Panc1 (cell line): ENCODE measurements around the gene NHLRC1. TPM values are rescaled to one million over a fixed set of nuclear protein-coding genes. Genes with fewer than 3 reads are reported as not detected.

Experiments
- ATAC-seq: fragments of 200-7000 bp; cut with Tn5 transposase; 2 replicates; pipeline ENCODE4 v1.9.1; 2020; ENCODE audit warnings: mild to moderate bottlenecking, moderate library complexity
- BruUV-seq: library from RNA; stranded (reverse); fragments of 400-500 nt; replicated peaks from 2 replicates; lab custom pipeline; 2021; lab: Mats Ljungman, UMichigan
- CTCF ChIA-PET: fragments of 300-600 bp; sonication (Branson Sonifier 250); formaldehyde crosslinking; loops from one replicate; lab custom pipeline; 2022; ENCODE audit warnings: antibody characterized with exemption; lab: Charles Lee
- POLR2A ChIA-PET: fragments of 300-600 bp; sonication (Branson Sonifier 250); formaldehyde crosslinking; loops from one replicate; lab custom pipeline; 2022; ENCODE audit warnings: antibody characterized with exemption; lab: Charles Lee
- DNase-seq: peaks from one replicate; pipeline ENCODE4 v3.0.0-alpha.2; 2010; ENCODE audit warnings: low read depth, low spot score
- H3K27ac ChIP-seq: 2 replicates; pipeline ENCODE4 v1.5.1; 2011; ENCODE audit warnings: mild to moderate bottlenecking, low read length, inconsistent platforms
- H3K27me3 ChIP-seq: fragments of 200-500 bp; sonication (Bioruptor generic); 2 replicates; pipeline ENCODE4 v1.6.0; 2014; ENCODE audit warnings: low read length, inconsistent platforms; ENCODE audit not compliant: control insufficient read depth, insufficient read depth
- H3K36me3 ChIP-seq: fragments of 200-500 bp; sonication (Bioruptor generic); 2 replicates; pipeline ENCODE4 v1.5.1; 2014; ENCODE audit warnings: inconsistent platforms, mild to moderate bottlenecking, low read length, moderate library complexity; ENCODE audit not compliant: control insufficient read depth, insufficient read depth
- H3K4me1 ChIP-seq: 2 replicates; pipeline ENCODE4 v1.5.1; 2011; ENCODE audit warnings: inconsistent platforms, mild to moderate bottlenecking, low read length, moderate library complexity; ENCODE audit not compliant: control insufficient read depth, insufficient read depth
- H3K4me3 ChIP-seq, 2 experiments: 2 replicates each; pipeline ENCODE4 v1.5.1; 2011 to 2012; ENCODE audit warnings: low read depth in 2 of 2, low read length in 2 of 2, mild to moderate bottlenecking in 2 of 2, inconsistent platforms in 1 of 2, moderate library complexity in 1 of 2
- H3K9me3 ChIP-seq: fragments of 200-500 bp; sonication (Bioruptor generic); 2 replicates; pipeline ENCODE4 v1.5.1; 2014; ENCODE audit warnings: low read depth, mild to moderate bottlenecking, inconsistent platforms, low read length, moderate library complexity; ENCODE audit not compliant: control insufficient read depth, insufficient read depth
- CTCF ChIP-seq: fragments of 450-650 bp; IDR thresholded peaks from 2 replicates; pipeline ENCODE4 v1.5.1; 2017; ENCODE audit warnings: mild to moderate bottlenecking
- POLR2AphosphoS5 ChIP-seq: IDR thresholded peaks from 2 replicates; pipeline ENCODE4 v1.6.1; 2012; ENCODE audit warnings: mild to moderate bottlenecking, low read depth, low read length, moderate library complexity
- REST ChIP-seq, 2 experiments: IDR thresholded peaks; 2 replicates each; pipeline ENCODE4 v1.6.1; 2011 to 2012; ENCODE audit warnings: low read depth in 2 of 2, control low read depth in 1 of 2, low read length in 1 of 2, mild to moderate bottlenecking in 1 of 2, moderate library complexity in 1 of 2; ENCODE audit not compliant: insufficient read depth in 1 of 2
- SIN3A ChIP-seq: IDR thresholded peaks from 2 replicates; pipeline ENCODE4 v1.6.1; 2012; ENCODE audit warnings: low read depth, mild to moderate bottlenecking, low read length, moderate library complexity, borderline replicate concordance; ENCODE audit not compliant: insufficient read depth
- TCF7L2 ChIP-seq: IDR thresholded peaks from 2 replicates; pipeline ENCODE4 v1.6.1; 2011; ENCODE audit warnings: mild to moderate bottlenecking, low read depth, low read length, inconsistent platforms
- in situ Hi-C: cut with HindIII; loops from 2 replicates; pipeline ENCODE4 v1.10.0; 2016; ENCODE audit warnings: low sequenced_read_pairs, low pct_unique_long_range_greater_than_20kb
- intact Hi-C: fragments of 100-400 bp; cut with micrococcal nuclease; formaldehyde crosslinking; loops from one replicate; pipeline ENCODE4 v1.10.0; 2022; ENCODE audit not compliant: unreplicated experiment
- total RNA-seq: library from RNA; stranded (reverse); gene quantifications from one replicate; pipeline ENCODE4 v1.2.1, GENCODE V29; 2021; ENCODE audit not compliant: unreplicated experiment

NHLRC1 gene
- total RNA-seq, 1 experiment from 2014 or later, result 2.1 TPM

GRCh38 chr6:18091382-18091781 lies 31.1 kb downstream of the NHLRC1 start:
- ChIA-PET CTCF (interaction anchor here (0.7 kb wide), 1 partner anchor 1206 kb away, joined by 5 read pairs; no protein-coding TSS in a partner anchor), POLR2A (no interaction called here)
- intact Hi-C loops, result no loop called here
- in situ Hi-C loops, result no loop called here
- no TSS peak for BruUV-seq
- DNase-seq (no peak), ATAC-seq (no peak)
- TF ChIP-seq TCF7L2 (no peak), SIN3A (no peak), REST (IDR thresholded peaks at IDR 0.05; ENCODE audit: insufficient read depth in 1 of 2, low read depth in 2 of 2, low read length in 1 of 2) (no peak), POLR2AphosphoS5 (no peak), CTCF (no peak)
- Histone ChIP-seq H3K9me3 (no peaks in the 10 kb centered on the region), H3K4me3 (no peak overlapping the region), H3K27me3 (no peaks in the 10 kb centered on the region), H3K36me3 (no peaks in the 10 kb centered on the region), H3K27ac (no peak overlapping the region), H3K4me1 (no peaks in the 10 kb centered on the region)

GRCh38 chr6:18090349-18090786 lies 32.1 kb downstream of the NHLRC1 start:
- ChIA-PET CTCF (no interaction called here), POLR2A (interaction anchor here (0.6 kb wide), 1 partner anchor 172 kb away, joined by 5 read pairs; no protein-coding TSS in a partner anchor)
- no peak for ATAC-seq
- Histone ChIP-seq H3K4me1 (no peaks in the 10 kb centered on the region), H3K4me3 (no peak overlapping the region), H3K9me3 (no peaks in the 10 kb centered on the region), H3K27me3 (no peaks in the 10 kb centered on the region), H3K27ac (no peak overlapping the region), H3K36me3 (no peaks in the 10 kb centered on the region)
- in situ Hi-C loops, result no loop called here
- TF ChIP-seq TCF7L2, result no peak
- TF ChIP-seq CTCF, result no peak
- TF ChIP-seq SIN3A, result no peak
- no peak for TF ChIP-seq REST (IDR thresholded peaks at IDR 0.05; ENCODE audit: insufficient read depth in 1 of 2, low read depth in 2 of 2, low read length in 1 of 2)
- TF ChIP-seq POLR2AphosphoS5, result no peak
- intact Hi-C loops, result no loop called here
- no TSS peak for BruUV-seq
- no peak for DNase-seq
